ENCODE measurements around the gene SPATA25. TPM values are rescaled to one million over a fixed set of nuclear protein-coding genes. Genes with fewer than 3 reads are reported as not detected.

The SPATA25 gene
- total RNA-seq, 2 experiments from 2014 or later, result 0.55 to 1.2 TPM

- Mint-ChIP-seq H3K27me3 (no peaks in the 10 kb centered on the region), H3K4me1 (peaks cover 6% of the 10 kb centered on the region), H3K36me3 (peaks cover 12% of the 10 kb centered on the region), H3K4me3 (no peak overlapping the region), H3K27ac (no peak overlapping the region), H3K9me3 (ENCODE audit: low read depth) (no peaks in the 10 kb centered on the region)
- no peak for ATAC-seq
- CTCF ChIA-PET, result no interaction called here
- no peak for DNase-seq
These were observed 42.0 kb downstream of the SPATA25 start for GRCh38 chr20:45845452-45845851.

- Mint-ChIP-seq H3K36me3 (peaks cover 5% of the 10 kb centered on the region), H3K4me1 (peaks cover 6% of the 10 kb centered on the region), H3K4me3 (no peak overlapping the region), H3K9me3 (ENCODE audit: low read depth) (no peaks in the 10 kb centered on the region), H3K27ac (no peak overlapping the region), H3K27me3 (no peaks in the 10 kb centered on the region)
- CTCF ChIA-PET, result interaction anchor here (1.5 kb wide), 1 partner anchor 17 kb away, joined by 3 read pairs; no protein-coding TSS in a partner anchor
- ATAC-seq (no peak), DNase-seq (no peak)
These were observed 43.9 kb downstream of the SPATA25 start for GRCh38 chr20:45843506-45843905.

DNA sequence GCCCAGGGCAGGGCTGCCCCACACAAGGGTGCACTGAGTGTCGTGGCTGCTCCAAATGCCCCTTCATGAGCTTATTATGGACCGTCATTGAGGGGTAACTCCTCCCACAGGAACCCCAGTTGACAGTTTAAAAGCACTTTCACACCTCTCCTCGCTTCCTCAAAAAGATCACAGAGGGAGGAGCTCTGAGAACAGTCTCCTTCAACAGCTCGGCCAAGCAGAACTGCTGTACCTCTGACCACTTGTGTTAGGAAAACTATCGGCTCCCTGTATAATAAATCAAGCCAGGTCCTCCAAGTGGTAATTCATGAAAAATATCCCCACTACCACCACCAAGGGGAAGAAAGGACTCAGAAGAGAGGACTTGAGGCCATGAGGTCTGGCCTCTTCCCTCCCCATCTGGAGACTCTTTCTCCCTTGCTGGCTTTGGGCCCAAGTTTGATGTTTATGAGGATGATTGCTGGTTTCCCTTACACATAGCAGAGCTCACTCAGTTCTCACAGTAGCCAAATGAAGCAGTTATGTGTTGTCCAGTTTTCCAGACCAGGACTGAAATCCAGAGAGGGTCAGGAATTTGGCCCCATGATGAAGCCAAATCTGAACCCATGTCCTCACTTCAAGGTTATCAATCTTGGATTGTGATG lies 45.1 kb downstream of the SPATA25 start:
- DNase-seq, result no peak
- H3K27ac Mint-ChIP-seq, result peak overlapping the region; percentile 38
- H3K36me3 Mint-ChIP-seq, result peaks cover 5% of the 10 kb centered on the region
- no peaks in the 10 kb centered on the region for H3K9me3 Mint-ChIP-seq (ENCODE audit: low read depth)
- peaks cover 6% of the 10 kb centered on the region for H3K4me1 Mint-ChIP-seq
- peak; percentile 33 for ATAC-seq
- H3K27me3 Mint-ChIP-seq, result no peaks in the 10 kb centered on the region
- H3K4me3 Mint-ChIP-seq, result no peak overlapping the region
- CTCF ChIA-PET, result interaction anchor here (1.0 to 1.5 kb wide), 2 partner anchors 16 to 19 kb away, joined by 3 to 4 read pairs; no protein-coding TSS in a partner anchor

DNA sequence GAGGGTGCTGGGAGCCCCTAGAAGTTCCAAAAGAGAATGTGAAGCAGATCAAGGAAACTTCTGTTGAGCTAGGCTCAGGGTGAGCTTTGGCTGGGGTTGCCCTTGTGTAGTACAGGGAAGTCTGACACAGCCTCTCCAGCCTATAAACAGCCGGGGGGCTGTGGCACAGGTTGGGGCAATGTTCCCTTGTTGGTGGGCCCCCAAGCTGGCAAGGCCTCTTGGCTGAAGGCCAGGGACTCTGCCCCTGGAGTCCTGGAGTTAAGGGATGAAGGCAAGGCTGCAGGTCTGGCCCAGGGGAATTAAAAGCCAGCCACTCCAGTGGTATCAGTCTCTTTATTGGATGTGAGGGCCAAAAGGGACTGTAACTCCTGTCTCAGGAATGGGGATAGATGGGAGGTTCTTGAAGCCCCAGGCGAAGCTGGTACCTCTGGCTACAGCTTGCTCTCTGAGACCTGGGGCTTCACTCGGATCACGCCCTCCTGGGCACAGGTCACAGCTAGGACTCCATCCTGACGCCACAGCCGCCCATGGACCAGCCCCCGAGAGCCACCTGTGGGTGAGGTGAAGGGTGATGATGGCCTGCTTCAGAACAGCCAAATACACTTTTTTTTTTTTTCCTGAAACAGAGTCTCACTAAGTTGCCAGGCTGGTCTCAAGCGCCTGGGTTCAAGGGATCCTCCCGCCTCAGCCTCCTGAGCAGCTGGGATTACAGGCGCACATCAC lies 45.9 kb downstream of the SPATA25 start:
- Mint-ChIP-seq H3K4me3 (no peak overlapping the region), H3K27ac (no peak overlapping the region), H3K27me3 (no peaks in the 10 kb centered on the region), H3K9me3 (ENCODE audit: low read depth) (no peaks in the 10 kb centered on the region), H3K36me3 (peaks cover 6% of the 10 kb centered on the region), H3K4me1 (peaks cover 6% of the 10 kb centered on the region)
- ATAC-seq (no peak), DNase-seq (no peak)
- CTCF ChIA-PET, result interaction anchor here (1.0 kb wide), 1 partner anchor 111 kb away, joined by 3 read pairs; no protein-coding TSS in a partner anchor

DNA sequence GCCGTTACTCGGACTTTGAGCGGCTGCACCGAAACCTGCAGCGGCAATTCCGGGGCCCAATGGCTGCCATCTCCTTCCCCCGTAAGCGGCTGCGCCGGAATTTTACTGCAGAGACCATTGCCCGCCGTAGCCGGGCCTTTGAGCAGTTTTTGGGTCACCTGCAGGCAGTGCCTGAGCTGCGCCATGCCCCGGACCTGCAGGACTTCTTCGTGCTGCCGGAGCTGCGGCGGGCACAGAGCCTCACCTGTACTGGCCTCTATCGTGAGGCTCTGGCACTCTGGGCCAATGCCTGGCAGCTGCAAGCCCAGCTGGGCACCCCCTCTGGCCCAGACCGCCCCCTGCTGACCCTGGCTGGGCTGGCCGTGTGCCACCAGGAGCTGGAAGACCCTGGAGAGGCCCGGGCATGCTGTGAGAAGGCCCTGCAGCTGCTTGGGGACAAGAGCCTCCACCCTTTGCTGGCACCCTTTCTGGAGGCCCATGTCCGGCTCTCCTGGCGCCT lies 46.7 kb downstream of the SPATA25 start:
- DNase-seq (no peak), ATAC-seq (no peak)
- no peak overlapping the region for H3K27ac Mint-ChIP-seq
- H3K36me3 Mint-ChIP-seq, result peaks cover 7% of the 10 kb centered on the region
- CTCF ChIA-PET, result interaction anchor here (1.0 kb wide), 1 partner anchor 112 kb away, joined by 3 read pairs; no protein-coding TSS in a partner anchor
- peaks cover 6% of the 10 kb centered on the region for H3K4me1 Mint-ChIP-seq
- no peaks in the 10 kb centered on the region for H3K27me3 Mint-ChIP-seq
- H3K9me3 Mint-ChIP-seq (ENCODE audit: low read depth), result no peaks in the 10 kb centered on the region
- H3K4me3 Mint-ChIP-seq, result no peak overlapping the region

DNA sequence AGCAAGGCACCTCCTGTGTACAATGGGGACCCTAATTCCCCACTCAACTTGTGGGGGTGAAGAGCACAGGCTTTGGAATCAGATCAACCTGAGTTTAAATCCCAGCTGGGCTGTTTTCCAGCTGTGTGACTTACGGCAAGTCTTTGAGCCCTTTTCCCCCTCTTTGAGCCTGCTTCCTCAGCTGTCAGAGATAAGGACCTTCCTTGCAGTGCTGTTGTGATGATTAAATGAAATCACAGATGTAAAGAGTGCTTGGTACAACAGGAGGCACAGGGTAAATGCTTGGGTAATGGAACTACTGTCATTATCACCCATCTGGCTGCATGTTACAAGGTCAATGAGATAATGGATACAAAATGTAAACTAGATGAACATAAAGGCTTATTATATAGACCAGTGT lies 50.6 kb downstream of the SPATA25 start:
- H3K9me3 Mint-ChIP-seq (ENCODE audit: low read depth), result no peaks in the 10 kb centered on the region
- no peak overlapping the region for H3K27ac Mint-ChIP-seq
- CTCF ChIA-PET, result no interaction called here
- ATAC-seq (no peak), DNase-seq (no peak)
- no peak overlapping the region for H3K4me3 Mint-ChIP-seq
- H3K36me3 Mint-ChIP-seq, result peaks cover 1% of the 10 kb centered on the region
- peaks cover 15% of the 10 kb centered on the region for H3K4me1 Mint-ChIP-seq
- H3K27me3 Mint-ChIP-seq, result peaks cover 2% of the 10 kb centered on the region

Other genes starting within 250 kb of the SPATA25 start
- gene WFDC11, start 217.4 kb downstream of the SPATA25 start, total RNA-seq, result not detected
- not detected for gene WFDC13, start 185.6 kb downstream of the SPATA25 start, total RNA-seq
- gene WFDC10B, start 182.6 kb downstream of the SPATA25 start, total RNA-seq, result not detected
- gene SPINT4, start 165.3 kb downstream of the SPATA25 start, total RNA-seq, result not detected
- not detected for gene WFDC3, start 95.7 kb downstream of the SPATA25 start, total RNA-seq
- gene DNTTIP1, start 95.7 kb downstream of the SPATA25 start, total RNA-seq, result 10 to 100 TPM; 30.5 to 32.7 TPM
- gene UBE2C, start 75.0 kb downstream of the SPATA25 start, total RNA-seq, result 100 to 1,000 TPM; 206 to 219 TPM
- gene TNNC2, start 60.3 kb downstream of the SPATA25 start, total RNA-seq, result not detected
- 1 to 10 TPM in 1 of 2 experiments, under 1 TPM in 1; 0.96 to 1.1 TPM for gene SNX21, start 53.8 kb downstream of the SPATA25 start, total RNA-seq
- gene ACOT8, start 30.2 kb downstream of the SPATA25 start, total RNA-seq, result 10 to 100 TPM; 36.1 TPM
- 1 to 10 TPM; 4.5 to 6.5 TPM for gene ZSWIM3, start 30.0 kb downstream of the SPATA25 start, total RNA-seq
- gene ZSWIM1, start 6.4 kb downstream of the SPATA25 start, total RNA-seq, result 1 to 10 TPM; 2.2 to 4.4 TPM
- gene NEURL2, start 3.6 kb upstream of the SPATA25 start, total RNA-seq, result 1 to 10 TPM in 1 of 2 experiments, under 1 TPM in 1; 0.91 to 1.9 TPM
- gene CTSA, start 3.7 kb upstream of the SPATA25 start, total RNA-seq, result 10 to 100 TPM; 55.5 to 69.6 TPM
- gene PLTP, start 24.5 kb upstream of the SPATA25 start, total RNA-seq, result 1 to 10 TPM; 3.2 to 3.3 TPM
- 10 to 100 TPM; 41.6 to 52.3 TPM for gene PCIF1, start 47.1 kb upstream of the SPATA25 start, total RNA-seq
- 10 to 100 TPM; 39.4 to 40.6 TPM for gene ZNF335, start 84.6 kb upstream of the SPATA25 start, total RNA-seq
- under 1 TPM in 1 of 2 experiments, not detected in 1; 0.30 TPM for gene MMP9, start 121.3 kb upstream of the SPATA25 start, total RNA-seq
- 1 to 10 TPM; 1.7 to 2.0 TPM for gene SLC12A5, start 141.6 kb upstream of the SPATA25 start, total RNA-seq
- gene NCOA5, start 202.3 kb upstream of the SPATA25 start, total RNA-seq, result 10 to 100 TPM; 24.5 to 36.9 TPM
- 1 to 10 TPM; 1.3 to 2.2 TPM for gene CD40, start 230.7 kb upstream of the SPATA25 start, total RNA-seq